Esophagus squamous epithelium (tissue), 5 donors: ENCODE data around the gene LDB3. TPM values are rescaled to one million over a fixed set of nuclear protein-coding genes. Genes with fewer than 3 reads are reported as not detected.
A peak's percentile ranks its signal among the peaks of the same experiment; 100 is the strongest.

ENCODE experiments used
- DNase-seq: peaks from one replicate; lab custom pipeline; 2025; lab: John Stamatoyannopoulos, UW
- H3K27ac ChIP-seq, 4 donors: fragments of 200-600 bp; sonication (generic); one replicate each; pipeline ENCODE4 v1.5.1; 2016 to 2019; ENCODE audit warnings: mild to moderate bottlenecking in 1 of 4
- H3K27me3 ChIP-seq, 4 donors: fragments of 200-600 bp; sonication (generic); 1 replicate in 3 of 4; 2 replicates in 1 of 4; pipeline versions ENCODE4 v1.5.1 to v1.6.0; 2017 to 2021; ENCODE audit warnings: antibody characterized with exemption in 1 of 4
- H3K36me3 ChIP-seq, 3 donors: fragments of 200-600 bp; sonication (generic); one replicate each; pipeline ENCODE4 v1.5.1; 2016 to 2019
- H3K4me1 ChIP-seq, 3 donors: fragments of 200-600 bp; sonication (generic); one replicate each; pipeline ENCODE4 v1.5.1; 2017 to 2019
- H3K4me3 ChIP-seq, 4 donors: fragments of 200-600 bp; sonication (generic); 1 replicate in 3 of 4; 2 replicates in 1 of 4; pipeline ENCODE4 v1.5.1; 2016 to 2019; ENCODE audit warnings: mild to moderate bottlenecking in 2 of 4, moderate library complexity in 1 of 4
- H3K9me3 ChIP-seq, 3 donors: fragments of 200-600 bp; sonication (generic); one replicate each; pipeline ENCODE4 v1.5.1; 2016 to 2019
- CTCF ChIP-seq, 6 experiments: fragments of 450-650 bp in 4 of 6; fragments of 200-600 bp in 2 of 6; sonication (generic) in 2 of 6; IDR thresholded peaks; one replicate each; pipeline ENCODE4 v1.5.1; 2016 to 2019; ENCODE audit warnings: antibody characterized with exemption in 6 of 6, mild to moderate bottlenecking in 4 of 6, moderate library complexity in 4 of 6
- POLR2A ChIP-seq, 4 donors: fragments of 450-650 bp; IDR thresholded peaks; one replicate each; pipeline ENCODE4 v1.6.1; 2017; ENCODE audit warnings: antibody characterized with exemption in 4 of 4, mild to moderate bottlenecking in 4 of 4, moderate library complexity in 3 of 4
- WGBS, 2 donors: methylation state at CpG; one replicate each; pipeline ENCODE4 v1.1.5; 2018; 5-methylcytosine and 5-hydroxymethylcytosine counted together
- intact Hi-C: fragments of 100-400 bp; cut with DNase I; formaldehyde crosslinking; loops from one replicate; pipeline ENCODE4 v1.15.0; 2022
- total RNA-seq, 4 donors: library from RNA; depleted of rRNA; stranded (reverse); fragments of >200 nt; gene quantifications; one replicate each; pipeline ENCODE4 v1.1.0, GENCODE V29; 2016
- donor health status: DM: yes; HTN: yes; CAD: no.

The LDB3 gene
- total RNA-seq, 4 donors from 2014 or later: 0.09 to 3.4 (median 0.35) TPM

DNA sequence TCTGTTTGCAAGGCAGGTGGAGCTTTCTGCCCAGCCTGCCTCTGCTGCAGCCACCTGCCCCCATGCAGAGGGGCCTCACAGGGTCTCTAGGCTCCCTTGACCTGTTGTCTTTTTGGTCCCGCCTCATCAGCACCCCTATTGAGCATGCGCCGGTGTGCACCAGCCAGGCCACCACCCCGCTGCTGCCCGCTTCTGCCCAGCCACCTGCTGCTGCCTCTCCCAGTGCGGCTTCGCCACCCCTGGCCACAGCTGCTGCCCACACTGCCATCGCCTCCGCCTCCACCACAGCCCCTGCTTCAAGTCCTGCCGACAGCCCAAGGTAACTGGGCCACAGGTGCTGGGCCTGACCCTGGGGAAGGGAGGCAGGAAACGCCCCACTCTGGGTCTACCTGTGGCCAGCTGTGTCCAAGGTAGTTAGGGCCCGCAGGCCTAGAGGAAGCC lies 38.1 kb downstream of the LDB3 start:
- no peaks in the 10 kb centered on the region for H3K9me3 ChIP-seq
- H3K27ac ChIP-seq: no peak overlapping the region
- H3K4me1 ChIP-seq: peaks cover 0 to 18% (median 7%) of the 10 kb centered on the region in 3 donors
- H3K4me3 ChIP-seq: no peak overlapping the region
- TF ChIP-seq CTCF (IDR thresholded peaks at IDR 0.05) (no peak), POLR2A (IDR thresholded peaks at IDR 0.05) (no peak)
- WGBS, 2 donors: 94 to 96% methylated on average over 5 to 11 of the region's 12 CpGs
- H3K36me3 ChIP-seq: no peaks in the 10 kb centered on the region
- intact Hi-C loops: no loop called here
- DNase-seq: no peak
- peaks cover 0 to 24% (median 0%) of the 10 kb centered on the region in 4 donors for H3K27me3 ChIP-seq

GRCh38 chr10:86706977-86707376 lies 38.7 kb downstream of the LDB3 start:
- Histone ChIP-seq H3K4me1 (peaks cover under 1 to 21% (median 7%) of the 10 kb centered on the region in 3 donors), H3K4me3 (no peak overlapping the region), H3K9me3 (no peaks in the 10 kb centered on the region), H3K36me3 (no peaks in the 10 kb centered on the region), H3K27me3 (peaks cover 0 to 23% (median 0%) of the 10 kb centered on the region in 4 donors), H3K27ac (no peak overlapping the region)
- TF ChIP-seq CTCF (IDR thresholded peaks at IDR 0.05): no peak
- no peak for TF ChIP-seq POLR2A (IDR thresholded peaks at IDR 0.05)
- 83 to 85% methylated on average over 1 of the region's 1 CpG for WGBS, 2 donors
- intact Hi-C loops: no loop called here
- no peak for DNase-seq

DNA sequence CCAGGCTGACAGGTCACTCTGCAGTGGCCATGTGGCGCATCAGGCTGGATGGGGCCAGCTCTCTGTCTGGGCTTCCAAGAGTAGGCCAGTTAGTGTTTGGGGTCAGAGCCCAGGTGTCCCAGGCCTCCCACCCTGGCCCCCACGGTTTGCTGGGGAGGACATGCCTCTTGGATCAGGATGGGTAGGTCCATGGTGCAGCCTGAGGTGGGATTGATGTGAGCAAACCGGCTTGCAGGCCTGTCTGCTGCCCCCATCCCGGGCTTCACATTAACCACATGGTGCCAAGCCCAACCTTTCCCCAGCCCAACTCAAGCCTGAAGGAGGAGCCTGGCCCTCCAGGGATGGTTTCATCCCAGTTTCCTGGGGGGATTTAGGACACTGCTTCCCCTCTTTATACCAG lies 39.2 kb downstream of the LDB3 start:
- TF ChIP-seq POLR2A (IDR thresholded peaks at IDR 0.05) (no peak), CTCF (IDR thresholded peaks at IDR 0.05) (no peak)
- no peak overlapping the region for H3K27ac ChIP-seq
- peaks cover 6 to 26% (median 12%) of the 10 kb centered on the region in 3 donors for H3K4me1 ChIP-seq
- H3K27me3 ChIP-seq: peaks cover 0 to 23% (median 0%) of the 10 kb centered on the region in 4 donors
- DNase-seq: no peak
- no peaks in the 10 kb centered on the region for H3K36me3 ChIP-seq
- intact Hi-C loops: no loop called here
- WGBS, 2 donors: 57 to 73% methylated on average over 2 to 4 of the region's 4 CpGs
- no peaks in the 10 kb centered on the region for H3K9me3 ChIP-seq
- no peak overlapping the region for H3K4me3 ChIP-seq

GRCh38 chr10:86708068-86708782 lies 39.9 kb downstream of the LDB3 start:
- H3K27ac ChIP-seq: no peak overlapping the region
- peaks cover 0 to 23% (median 0%) of the 10 kb centered on the region in 4 donors for H3K27me3 ChIP-seq
- H3K36me3 ChIP-seq: no peaks in the 10 kb centered on the region
- no peak overlapping the region for H3K4me3 ChIP-seq
- no peak for TF ChIP-seq CTCF (IDR thresholded peaks at IDR 0.05)
- intact Hi-C loops: no loop called here
- no peak for DNase-seq
- WGBS, 2 donors: 82 to 100% methylated on average over 2 to 4 of the region's 8 CpGs
- H3K9me3 ChIP-seq: no peaks in the 10 kb centered on the region
- peaks cover 6 to 30% (median 12%) of the 10 kb centered on the region in 3 donors for H3K4me1 ChIP-seq

GRCh38 chr10:86708783-86709380 lies 40.6 kb downstream of the LDB3 start:
- no peak overlapping the region for H3K4me3 ChIP-seq
- H3K27ac ChIP-seq: peak overlapping the region in 1 of 4 donors; percentile 97
- no peak for TF ChIP-seq CTCF (IDR thresholded peaks at IDR 0.05)
- peaks cover 6 to 30% (median 12%) of the 10 kb centered on the region in 3 donors for H3K4me1 ChIP-seq
- intact Hi-C loops: no loop called here
- H3K36me3 ChIP-seq: no peaks in the 10 kb centered on the region
- 52 to 79% methylated on average over 3 to 4 of the region's 5 CpGs for WGBS, 2 donors
- DNase-seq: no peak
- no peaks in the 10 kb centered on the region for H3K9me3 ChIP-seq
- H3K27me3 ChIP-seq: peaks cover 0 to 23% (median 0%) of the 10 kb centered on the region in 4 donors
